ENCODE measurements around the gene TRIM67.

The TRIM67 gene

GRCh38 chr1:231242516-231243198, 80.8 kb downstream of the TRIM67 start:
- in situ Hi-C loops (cut with HindIII; ENCODE audit: low sequenced_read_pairs), result no loop called here
- DNase-seq (ENCODE audit: low read depth, low spot score), result no peak
- peak overlapping the region; percentile 93 for H3K4me3 ChIP-seq (ENCODE audit: low read depth, low read length)

GRCh38 chr1:231248778-231249177, 86.9 kb downstream of the TRIM67 start:
- DNase-seq (ENCODE audit: low read depth, low spot score), result no peak
- TF ChIP-seq CTCF (IDR thresholded peaks at IDR 0.05; ENCODE audit: low read depth, low read length), result no peak
- no peak overlapping the region for H3K4me3 ChIP-seq (ENCODE audit: low read depth, low read length)
- in situ Hi-C loops (cut with HindIII; ENCODE audit: low sequenced_read_pairs), result no loop called here

More at GRCh38 chr1:231242516-231243198, 80.8 kb downstream of the TRIM67 start:
- TF ChIP-seq CTCF (IDR thresholded peaks at IDR 0.05; ENCODE audit: low read depth, low read length), result no peak

GRCh38 chr1:231252336-231252735, 90.5 kb downstream of the TRIM67 start:
- no peak for TF ChIP-seq CTCF (IDR thresholded peaks at IDR 0.05; ENCODE audit: low read depth, low read length)
- DNase-seq (ENCODE audit: low read depth, low spot score), result no peak
- in situ Hi-C loops (cut with HindIII; ENCODE audit: low sequenced_read_pairs), result no loop called here
- H3K4me3 ChIP-seq (ENCODE audit: low read depth, low read length), result no peak overlapping the region

- no peak for DNase-seq (ENCODE audit: low read depth, low spot score)
- in situ Hi-C loops (cut with HindIII; ENCODE audit: low sequenced_read_pairs), result no loop called here
- no peak for TF ChIP-seq CTCF (IDR thresholded peaks at IDR 0.05; ENCODE audit: low read depth, low read length)
- H3K4me3 ChIP-seq (ENCODE audit: low read depth, low read length), result no peak overlapping the region
Observed at GRCh38 chr1:231260351-231260750, 98.5 kb downstream of the TRIM67 start.

GRCh38 chr1:231264642-231265041, 102.8 kb downstream of the TRIM67 start:
- in situ Hi-C loops (cut with HindIII; ENCODE audit: low sequenced_read_pairs), result no loop called here
- no peak for TF ChIP-seq CTCF (IDR thresholded peaks at IDR 0.05; ENCODE audit: low read depth, low read length)

GRCh38 chr1:231265379-231265778, 103.5 kb downstream of the TRIM67 start:
- DNase-seq (ENCODE audit: low read depth, low spot score), result no peak
- no peak overlapping the region for H3K4me3 ChIP-seq (ENCODE audit: low read depth, low read length)
- TF ChIP-seq CTCF (IDR thresholded peaks at IDR 0.05; ENCODE audit: low read depth, low read length), result no peak
- in situ Hi-C loops (cut with HindIII; ENCODE audit: low sequenced_read_pairs), result no loop called here

More at GRCh38 chr1:231264642-231265041, 102.8 kb downstream of the TRIM67 start:
- no peak for DNase-seq (ENCODE audit: low read depth, low spot score)
- H3K4me3 ChIP-seq (ENCODE audit: low read depth, low read length), result no peak overlapping the region
